HFFc6 (cell line): ENCODE results near the gene MANF. TPM values are rescaled to one million over a fixed set of nuclear protein-coding genes. Genes with fewer than 3 reads are reported as not detected.

Source experiments
- DNase-seq: peaks from one replicate; pipeline ENCODE4 v3.0.0-alpha.2; 2018
- H3K27ac Mint-ChIP-seq: 2 replicates; pipeline ENCODE4 v1.8.0; 2020; ENCODE audit warnings: mild to moderate bottlenecking, mixed read lengths
- H3K27me3 Mint-ChIP-seq: 2 replicates; pipeline ENCODE4 v1.8.0; 2021; ENCODE audit warnings: mild to moderate bottlenecking, moderate library complexity, mixed read lengths; ENCODE audit not compliant: insufficient read depth
- H3K36me3 Mint-ChIP-seq: 2 replicates; pipeline ENCODE4 v1.8.0; 2021; ENCODE audit warnings: low read depth, mixed read lengths
- H3K4me1 Mint-ChIP-seq: 2 replicates; pipeline ENCODE4 v1.8.0; 2020; ENCODE audit warnings: low read depth, mixed read lengths
- H3K4me3 Mint-ChIP-seq: 2 replicates; pipeline ENCODE4 v1.8.0; 2020; ENCODE audit warnings: mild to moderate bottlenecking, moderate library complexity, mixed read lengths
- H3K9me3 Mint-ChIP-seq: 2 replicates; pipeline ENCODE4 v1.8.0; 2020; ENCODE audit warnings: mild to moderate bottlenecking, mixed read lengths
- CTCF ChIP-seq: fragments of 200-600 bp; sonication (generic); IDR thresholded peaks from 2 replicates; pipeline ENCODE4 v1.5.0; 2021; ENCODE audit warnings: antibody characterized with exemption, mild to moderate bottlenecking
- total RNA-seq, 6 experiments: library from RNA; stranded (reverse); fragmentation: NEBNext Ultra II Directional; extraction: Animal tissue kit (Norgen Biotek cat#: 25700); gene quantifications; 2 replicates in 1 of 6; 3 replicates in 5 of 6; pipeline ENCODE4 v1.2.3, GENCODE V29; 2021

Gene MANF
- total RNA-seq, 6 experiments from 2014 or later = 157 to 196 (median 179) TPM

GRCh38 chr3:51395493-51396213 lies 10.6 kb downstream of the MANF start:
- peak overlapping the region; percentile 32 for H3K27ac Mint-ChIP-seq
- H3K9me3 Mint-ChIP-seq = no peaks in the 10 kb centered on the region
- H3K4me1 Mint-ChIP-seq = peaks cover 36% of the 10 kb centered on the region
- DNase-seq = no peak
- peaks cover 3% of the 10 kb centered on the region; the same call in 1 of the 2 replicates for H3K27me3 Mint-ChIP-seq
- H3K4me3 Mint-ChIP-seq = no peak overlapping the region
- peaks cover 27% of the 10 kb centered on the region for H3K36me3 Mint-ChIP-seq
- TF ChIP-seq CTCF = no peak

- H3K4me3 Mint-ChIP-seq = no peak overlapping the region
- H3K9me3 Mint-ChIP-seq = no peaks in the 10 kb centered on the region
- DNase-seq = no peak
- peak overlapping the region; percentile 32 for H3K27ac Mint-ChIP-seq
- H3K27me3 Mint-ChIP-seq = peaks cover 3% of the 10 kb centered on the region; the same call in 1 of the 2 replicates
- no peak for TF ChIP-seq CTCF
- H3K4me1 Mint-ChIP-seq = peaks cover 35% of the 10 kb centered on the region
- H3K36me3 Mint-ChIP-seq = peaks cover 27% of the 10 kb centered on the region
Measured at GRCh38 chr3:51396401-51396800, 11.3 kb downstream of the MANF start.

GRCh38 chr3:51397392-51397791 lies 12.3 kb downstream of the MANF start:
- Mint-ChIP-seq H3K27me3 (peaks cover 3% of the 10 kb centered on the region; the same call in 1 of the 2 replicates), H3K4me1 (peaks cover 35% of the 10 kb centered on the region), H3K27ac (peak overlapping the region; percentile 45), H3K36me3 (peaks cover 30% of the 10 kb centered on the region), H3K4me3 (no peak overlapping the region), H3K9me3 (no peaks in the 10 kb centered on the region)
- no peak for TF ChIP-seq CTCF
- no peak for DNase-seq

- H3K4me3 Mint-ChIP-seq = no peak overlapping the region
- TF ChIP-seq CTCF = no peak
- no peaks in the 10 kb centered on the region for H3K9me3 Mint-ChIP-seq
- peaks cover 27% of the 10 kb centered on the region for H3K4me1 Mint-ChIP-seq
- H3K27ac Mint-ChIP-seq = peak overlapping the region; percentile 34; the same call in 1 of the 2 replicates
- peaks cover 21% of the 10 kb centered on the region for H3K36me3 Mint-ChIP-seq
- H3K27me3 Mint-ChIP-seq = peaks cover 3% of the 10 kb centered on the region; the same call in 1 of the 2 replicates
- no peak for DNase-seq
Measured at GRCh38 chr3:51398595-51399310, 13.7 kb downstream of the MANF start.

GRCh38 chr3:51400166-51400565 lies 15.1 kb downstream of the MANF start:
- Mint-ChIP-seq H3K27ac (no peak overlapping the region), H3K4me1 (peaks cover 13% of the 10 kb centered on the region)

More at GRCh38 chr3:51400166-51400565, 15.1 kb downstream of the MANF start:
- no peak for TF ChIP-seq CTCF
- Mint-ChIP-seq H3K36me3 (peaks cover 8% of the 10 kb centered on the region; the same call in 1 of the 2 replicates), H3K4me3 (no peak overlapping the region), H3K9me3 (no peaks in the 10 kb centered on the region), H3K27me3 (no peaks in the 10 kb centered on the region; the same call in 1 of the 2 replicates)
- no peak for DNase-seq
